ENCODE results near the gene OOSP1. TPM values are rescaled to one million over a fixed set of nuclear protein-coding genes. Genes with fewer than 3 reads are reported as not detected.
A peak's percentile ranks its signal among the peaks of the same experiment; 100 is the strongest.
"Not testable (repeated sequence)": the region's sequence is repeated elsewhere in the genome, so short reads cannot be mapped to it uniquely, and the experiment has no call there.

OOSP1 gene, protein sequence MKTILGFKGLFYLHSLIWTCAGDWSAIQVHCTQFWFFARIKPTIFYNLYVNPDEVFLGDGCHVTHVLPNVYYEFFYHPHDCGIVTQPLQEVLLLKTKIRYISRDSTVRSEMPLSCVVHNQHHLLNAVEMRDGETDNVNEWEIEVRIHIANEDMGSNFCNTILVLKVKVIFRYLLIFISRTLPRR
- not detected in 2 replicates for total RNA-seq (2014; rRNA removed; shearing (Covaris generic))

DNA sequence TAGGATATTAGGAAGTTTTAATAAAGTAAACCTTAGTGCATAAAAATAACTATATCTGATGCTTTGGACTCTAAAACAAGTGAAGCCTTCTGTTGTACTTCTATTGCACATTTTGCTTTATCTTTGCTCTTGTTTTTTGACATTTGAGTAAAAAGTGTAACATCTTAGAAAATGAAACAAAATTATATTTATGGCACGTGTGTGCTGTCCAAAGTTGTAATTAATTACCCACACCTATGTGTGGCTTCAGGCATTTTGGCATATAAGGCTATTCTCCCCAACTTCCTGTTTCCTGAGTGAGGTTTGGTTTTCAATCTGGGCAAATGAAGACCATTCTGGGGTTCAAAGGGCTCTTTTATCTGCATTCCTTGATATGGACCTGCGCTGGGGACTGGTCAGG lies at the start of gene OOSP1:
Gene OOSP1 (plus strand): TSS at position 301 of the 400 bp plus-strand sequence. CDS start 23 bp downstream, at position 324.
- no peak for DNase-seq (ENCODE audit: low read depth)

DNA sequence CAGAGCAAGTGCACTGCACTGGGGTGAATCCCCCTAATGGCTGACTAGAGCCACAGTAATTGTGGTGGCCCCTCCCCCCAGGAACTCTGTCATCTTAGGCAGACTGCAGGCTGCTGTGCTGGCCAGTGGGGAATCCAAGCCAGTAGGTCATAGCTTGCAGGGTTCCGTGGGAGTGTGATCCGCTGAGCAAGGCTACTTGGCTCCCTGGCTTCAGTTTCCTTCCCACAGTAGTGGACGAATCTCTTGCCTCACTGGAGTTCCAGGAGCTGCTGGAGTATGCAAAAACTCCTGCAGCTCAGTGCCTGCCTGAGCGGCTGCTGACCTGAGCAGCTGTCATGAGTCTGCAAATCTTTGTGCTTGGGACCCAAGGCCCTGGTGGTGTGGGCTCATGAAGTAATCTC lies 46.5 kb upstream of the OOSP1 start:
- DNase-seq (ENCODE audit: low read depth), result no peak

DNA sequence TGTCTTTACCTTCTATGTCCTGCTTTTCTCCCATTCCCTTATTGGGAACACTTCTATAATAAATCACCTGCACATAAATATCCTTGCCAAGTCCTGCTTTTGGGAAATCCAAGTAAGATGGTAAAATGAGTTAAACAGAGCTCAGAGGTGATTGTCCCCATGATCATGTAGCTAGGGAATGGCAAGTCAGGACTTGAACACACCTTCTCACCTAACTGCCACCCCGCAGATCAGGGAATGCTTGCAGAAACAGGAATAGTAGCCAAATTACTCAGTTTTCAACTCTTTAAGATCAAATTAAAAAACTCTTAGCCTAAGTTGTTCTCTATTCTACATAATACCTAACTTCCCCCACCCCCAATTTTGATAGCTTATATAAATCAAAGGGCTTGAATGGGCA lies 43.6 kb upstream of the OOSP1 start:
- no peak for DNase-seq (ENCODE audit: low read depth)

DNA sequence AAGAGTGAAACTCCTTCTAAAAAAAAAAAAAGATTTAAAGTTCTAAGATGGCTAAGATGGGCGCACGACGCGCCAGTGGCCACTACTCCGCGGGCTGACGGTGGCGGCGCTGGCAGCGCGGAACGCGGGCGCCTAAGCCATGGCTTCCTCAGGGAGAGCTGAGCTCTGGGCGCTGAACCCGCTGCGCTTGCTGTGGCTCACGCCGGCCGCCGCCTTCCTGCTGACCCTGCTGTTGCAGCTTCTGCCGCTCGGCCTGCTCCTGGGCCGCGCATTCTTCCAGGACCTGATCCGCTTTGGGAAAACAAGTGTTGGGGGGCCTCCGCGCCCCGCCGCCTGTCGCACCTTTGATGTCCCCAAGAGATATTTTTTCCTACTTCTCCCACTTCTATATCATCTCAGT lies 40.2 kb upstream of the OOSP1 start:
- no peak for DNase-seq (ENCODE audit: low read depth)

DNA sequence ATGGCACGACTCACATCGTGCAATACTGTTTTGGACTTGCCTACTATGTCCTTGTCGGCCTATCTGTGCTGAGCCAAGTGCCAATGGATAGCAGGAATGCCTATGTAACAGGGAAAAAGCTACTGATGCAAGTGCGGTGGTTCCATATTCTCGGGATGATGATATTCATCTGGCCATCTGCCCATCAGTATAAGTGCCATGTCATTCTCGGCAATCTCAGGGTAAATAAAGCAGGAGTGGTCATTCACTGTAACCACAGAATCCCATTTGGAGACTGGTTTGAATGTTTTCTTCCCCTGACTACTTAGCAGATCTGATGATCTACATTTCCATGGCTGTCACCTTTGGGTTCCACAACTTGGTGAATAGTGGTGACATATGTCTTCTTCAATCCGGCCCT lies 39.6 kb upstream of the OOSP1 start:
- no peak for DNase-seq (ENCODE audit: low read depth)

DNA sequence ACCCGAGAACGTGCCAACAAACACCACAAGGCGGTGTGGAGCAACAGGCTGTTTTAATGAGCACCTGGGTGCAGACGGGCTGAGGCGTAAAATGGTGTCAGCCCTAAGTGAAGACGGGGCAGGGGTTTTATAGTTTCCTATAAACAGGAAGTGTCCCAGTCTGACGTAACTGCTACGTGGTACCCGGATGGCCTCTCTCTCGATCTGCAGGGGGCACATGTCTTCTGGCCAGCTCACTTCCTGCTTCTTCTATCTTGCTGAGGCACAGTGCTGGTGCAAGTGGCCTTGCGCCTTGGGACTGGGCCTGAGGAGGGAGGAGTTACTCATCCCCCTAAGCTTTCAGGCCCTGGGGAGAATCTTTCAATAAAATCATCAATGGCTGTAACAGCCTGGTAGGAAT lies 38.7 kb upstream of the OOSP1 start:
- no peak for DNase-seq (ENCODE audit: low read depth)

DNA sequence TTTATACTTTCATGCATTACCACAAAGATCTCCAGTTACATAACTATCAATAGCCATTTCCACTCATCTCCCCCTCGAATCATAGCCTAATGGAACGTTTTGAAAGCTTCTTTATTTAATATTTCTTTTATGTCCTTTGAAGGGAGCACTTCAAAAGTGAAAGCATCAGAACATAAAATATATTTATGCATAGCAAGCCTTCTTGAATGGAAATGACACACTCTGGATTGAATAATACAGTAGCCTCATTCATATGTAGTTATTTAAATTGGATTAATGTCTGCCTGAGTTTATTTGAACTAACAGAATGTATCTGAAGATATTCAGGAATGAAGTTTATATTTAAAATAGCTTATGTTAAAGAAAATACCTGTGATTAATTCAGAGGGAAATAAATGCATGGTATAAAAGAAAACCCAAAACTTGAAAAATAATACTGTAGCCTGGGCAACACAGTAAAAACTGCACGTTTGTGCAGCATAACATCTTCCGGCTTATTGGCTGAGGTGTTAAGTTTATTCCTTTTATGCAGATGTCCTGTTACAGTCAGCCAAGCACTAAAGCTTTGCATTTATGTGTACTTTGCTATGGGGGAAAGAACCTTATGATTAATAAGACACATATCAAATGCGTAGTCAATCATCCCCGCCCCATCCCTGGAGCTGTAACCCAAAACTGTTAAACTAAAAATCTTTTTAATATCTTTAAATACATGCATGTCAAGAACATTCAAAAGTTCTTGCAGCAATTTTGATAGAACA lies 37.7 kb upstream of the OOSP1 start:
- DNase-seq (ENCODE audit: low read depth), result no peak

DNA sequence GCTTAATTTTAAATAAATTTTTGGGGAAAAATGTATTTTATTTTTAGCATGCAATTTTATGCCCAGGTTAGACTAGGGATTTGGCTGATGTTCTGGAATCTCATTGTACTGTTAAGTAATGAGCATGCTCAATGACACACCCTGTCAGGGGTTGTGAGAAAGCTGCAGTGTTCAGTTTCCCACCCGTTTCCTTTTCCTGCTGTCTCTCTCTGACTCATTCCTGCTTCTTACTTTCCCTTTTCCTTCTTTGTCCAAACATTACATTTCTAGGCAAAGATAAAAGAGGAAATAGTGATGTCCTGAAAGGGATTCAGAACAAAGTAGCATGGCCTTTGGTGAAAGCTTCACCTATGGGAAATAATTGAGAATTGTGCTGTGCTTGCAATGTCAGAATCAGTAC lies 36.9 kb upstream of the OOSP1 start:
- peak; percentile 65 for DNase-seq (ENCODE audit: low read depth)

DNA sequence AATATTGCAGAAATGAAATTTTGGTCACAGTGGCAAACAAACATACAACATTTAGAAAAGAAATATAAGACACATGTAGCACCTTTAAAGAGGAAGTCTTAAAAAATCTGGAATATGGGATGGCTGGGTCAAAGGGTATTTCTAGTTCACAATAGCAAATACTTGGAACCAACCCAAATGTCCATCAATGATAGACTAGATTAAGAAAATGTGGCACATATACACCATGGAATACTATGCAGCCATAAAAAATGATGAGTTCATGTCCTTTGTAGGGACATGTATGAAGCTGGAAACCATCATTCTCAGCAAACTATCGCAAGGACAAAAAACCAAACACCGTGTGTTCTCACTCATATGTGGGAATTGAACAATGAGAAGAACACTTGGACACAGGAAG lies 34.7 kb upstream of the OOSP1 start:
- not testable (repeated sequence) for DNase-seq (ENCODE audit: low read depth)

DNA sequence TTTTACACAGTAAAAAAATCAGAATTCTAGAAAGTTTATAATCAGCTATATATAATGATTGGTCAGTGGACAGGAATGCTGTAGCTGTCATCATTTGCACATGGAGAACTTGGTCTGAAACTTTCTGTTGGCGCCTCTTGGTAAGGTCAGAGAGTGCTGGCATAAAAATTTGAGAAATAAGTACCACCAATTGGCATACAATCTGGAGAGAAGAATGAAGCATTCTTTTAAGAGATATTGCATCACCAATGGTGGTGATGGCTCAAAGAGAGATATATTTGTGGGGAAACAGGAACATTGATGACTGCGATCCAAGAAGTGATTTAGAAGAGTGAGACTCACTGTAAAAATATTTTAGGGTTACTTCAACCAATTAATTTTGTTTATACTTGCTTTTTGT lies 19.8 kb upstream of the OOSP1 start:
- no peak for DNase-seq (ENCODE audit: low read depth)

DNA sequence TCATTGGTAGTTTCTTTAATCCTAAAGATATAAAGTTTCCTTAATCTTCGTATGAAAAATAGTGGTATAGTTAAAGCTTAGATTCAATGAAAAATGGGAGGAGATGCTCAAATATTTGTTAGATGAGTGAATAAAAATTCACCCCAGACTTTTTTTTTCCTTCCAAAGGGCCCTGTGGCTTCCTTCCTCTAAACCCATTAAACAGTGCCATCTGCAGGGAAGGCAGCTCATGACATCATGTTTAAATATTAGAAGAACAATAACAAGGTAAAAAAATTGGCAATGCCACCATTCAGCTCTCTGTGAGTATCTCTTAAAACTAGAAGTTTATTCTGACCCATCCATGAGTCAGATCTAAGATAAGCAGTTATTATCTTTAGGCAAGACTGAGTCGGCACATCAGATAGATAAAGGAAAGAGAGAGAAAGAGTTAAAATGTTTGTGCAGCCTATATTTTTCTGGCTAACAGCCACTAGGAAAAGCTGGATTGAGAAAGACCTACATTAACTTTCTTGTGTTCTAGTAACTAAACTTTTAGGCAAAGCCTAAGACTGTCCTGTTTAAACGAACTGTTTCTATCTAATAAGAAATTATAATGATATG lies 19.1 kb upstream of the OOSP1 start:
- DNase-seq (ENCODE audit: low read depth), result peak; percentile 42

DNA sequence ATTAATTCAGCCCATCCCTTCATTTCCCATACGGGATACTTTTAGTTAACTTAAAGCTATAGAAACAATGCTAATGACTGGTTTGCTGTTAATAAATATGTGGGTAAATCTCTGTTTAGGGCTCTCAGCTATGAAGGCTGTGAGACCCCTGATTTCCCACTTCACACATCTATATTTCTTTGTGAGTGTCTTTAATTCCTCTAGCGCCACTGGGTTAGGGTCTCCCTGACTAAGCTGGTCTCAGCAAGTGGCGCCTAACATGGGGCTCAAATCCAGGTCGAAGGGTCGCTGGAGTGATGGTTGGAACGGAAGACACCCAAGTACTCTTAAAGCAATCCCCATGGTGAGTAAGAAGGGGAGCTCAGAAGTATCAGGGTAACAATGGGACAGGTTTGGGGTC lies 14.4 kb upstream of the OOSP1 start:
- DNase-seq (ENCODE audit: low read depth), result no peak

DNA sequence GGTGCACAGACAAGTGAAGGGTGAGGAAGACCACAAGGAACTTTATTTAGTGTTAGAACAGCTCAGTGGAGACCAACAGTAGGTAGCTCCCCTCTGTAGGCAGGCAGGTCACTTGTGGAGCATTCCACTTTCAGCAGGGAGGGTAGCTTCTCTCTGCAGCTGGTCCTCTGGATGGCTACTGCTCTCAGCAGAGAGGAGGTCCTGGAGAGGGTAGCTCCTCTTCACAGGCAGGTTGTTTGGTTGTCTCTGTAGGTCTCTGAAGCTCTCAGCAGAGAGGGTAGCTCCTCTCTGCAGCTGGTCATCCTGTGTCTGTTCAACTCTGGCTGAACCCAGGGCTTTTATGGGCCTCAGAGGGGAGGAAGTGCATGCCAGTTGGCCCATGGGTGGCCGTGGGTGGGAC lies 6.5 kb upstream of the OOSP1 start:
- DNase-seq (ENCODE audit: low read depth), result no peak

DNA sequence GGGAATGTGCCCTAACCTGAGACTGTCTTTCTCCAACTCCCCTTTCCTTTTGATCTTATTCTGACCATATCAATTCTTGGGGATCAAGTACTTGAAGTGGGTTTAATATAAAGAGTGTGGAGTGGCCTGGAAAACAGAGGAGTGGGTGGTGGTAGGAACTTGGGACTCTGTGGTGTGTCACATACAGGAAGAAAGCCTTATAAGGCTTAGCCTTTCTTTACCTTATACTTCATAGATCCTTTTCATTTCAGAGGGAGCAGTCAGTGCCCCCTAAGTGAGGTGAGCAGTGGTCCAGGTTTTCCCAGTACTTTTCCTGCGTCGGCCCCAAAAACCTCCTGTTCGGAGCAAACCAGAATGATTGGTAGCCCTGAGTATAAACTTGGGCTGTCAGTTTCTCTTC lies 486 bp downstream of the OOSP1 start:
- DNase-seq (ENCODE audit: low read depth), result no peak

DNA sequence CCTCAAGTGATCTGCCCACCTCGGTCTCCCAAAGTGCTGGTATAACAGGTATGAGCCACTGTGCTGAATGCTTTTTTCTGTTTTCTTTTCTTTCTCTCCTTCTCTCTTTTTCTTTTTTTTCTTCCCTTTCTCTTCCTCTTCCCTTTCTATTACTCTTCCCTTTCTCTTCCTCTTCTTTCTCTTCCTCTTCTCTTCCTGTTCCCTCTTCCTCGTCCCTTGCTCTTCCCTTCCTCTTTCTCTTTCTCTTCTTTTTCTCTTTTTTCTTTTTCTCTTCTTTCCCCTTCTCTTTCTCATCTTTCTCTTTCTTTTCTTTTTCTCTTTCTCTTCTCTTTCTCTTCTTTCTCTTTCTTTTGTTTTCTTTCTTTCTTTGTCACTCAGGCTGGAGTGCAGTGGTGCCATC lies 1.2 kb downstream of the OOSP1 start:
- no peak for DNase-seq (ENCODE audit: low read depth)

DNA sequence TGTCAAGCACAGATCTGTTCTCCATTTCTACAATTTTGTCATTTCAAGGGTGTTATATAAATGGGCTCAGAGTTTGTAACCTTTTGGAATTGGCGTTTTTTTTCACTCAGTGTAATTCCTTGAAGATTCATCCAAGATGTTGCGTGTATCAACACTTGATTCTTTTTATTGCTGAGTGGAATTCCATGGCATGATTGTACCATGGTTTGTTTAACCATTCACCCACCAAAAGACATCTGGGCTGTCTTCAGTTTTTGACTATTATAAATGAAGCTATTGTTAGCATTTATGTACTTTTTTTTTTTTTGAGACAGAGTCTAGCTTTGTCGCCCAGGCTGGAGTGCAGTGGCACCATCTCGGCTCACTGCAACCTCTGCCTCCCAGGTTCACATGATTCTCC lies 2.9 kb downstream of the OOSP1 start:
- no peak for DNase-seq (ENCODE audit: low read depth)

DNA sequence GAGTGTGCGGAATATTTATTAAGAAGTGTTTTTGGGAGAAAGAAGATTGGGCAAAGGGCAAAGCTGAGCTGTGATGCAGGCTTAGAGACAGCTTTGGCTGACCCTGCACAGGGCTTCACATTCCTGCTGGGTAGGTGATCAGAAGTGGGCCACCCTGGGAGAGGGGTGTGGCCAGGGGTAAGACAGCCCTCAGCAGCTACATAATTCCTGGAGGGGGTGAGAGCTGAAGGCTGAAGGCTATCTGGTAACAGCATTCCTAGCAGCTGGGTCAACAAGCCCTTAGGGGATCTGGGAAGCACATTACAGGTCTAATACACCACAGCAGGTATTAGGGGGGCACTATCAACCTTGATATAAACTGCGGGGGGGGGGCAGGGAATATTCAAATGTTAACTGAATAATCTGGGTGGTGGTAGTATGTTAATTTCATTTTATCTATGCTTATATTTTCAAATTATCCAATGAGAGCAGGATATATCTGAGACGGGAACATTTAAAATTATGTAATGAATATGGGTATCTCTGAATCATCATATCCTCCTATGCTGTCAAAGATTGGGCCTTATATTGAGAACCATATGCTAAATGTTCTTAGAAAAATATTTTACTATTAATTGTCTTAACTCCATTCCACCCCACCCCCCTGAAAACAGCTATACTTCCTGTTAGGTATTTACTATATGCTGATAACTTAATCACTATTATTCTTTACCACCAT lies 5.9 kb downstream of the OOSP1 start:
- no peak for DNase-seq (ENCODE audit: low read depth)

DNA sequence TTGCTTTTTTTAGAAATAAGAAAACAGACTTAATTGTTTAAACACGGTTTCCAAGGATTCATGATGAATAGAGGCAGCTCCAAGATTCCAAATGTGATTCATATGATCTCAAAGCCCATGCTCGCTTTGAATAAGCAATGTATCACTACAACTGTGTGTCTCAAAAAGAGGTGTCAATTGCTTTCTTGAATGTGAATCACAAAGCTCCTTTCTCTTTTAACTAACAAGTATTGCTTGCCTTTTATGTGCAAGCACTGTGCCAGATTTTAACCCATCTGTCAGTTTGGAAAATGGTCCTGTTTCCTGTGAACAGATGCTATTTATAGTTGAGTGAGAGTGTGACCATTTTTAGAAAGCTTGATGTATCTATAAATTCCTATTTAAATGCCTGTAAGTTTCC lies 6.5 kb downstream of the OOSP1 start:
- DNase-seq (ENCODE audit: low read depth), result no peak

DNA sequence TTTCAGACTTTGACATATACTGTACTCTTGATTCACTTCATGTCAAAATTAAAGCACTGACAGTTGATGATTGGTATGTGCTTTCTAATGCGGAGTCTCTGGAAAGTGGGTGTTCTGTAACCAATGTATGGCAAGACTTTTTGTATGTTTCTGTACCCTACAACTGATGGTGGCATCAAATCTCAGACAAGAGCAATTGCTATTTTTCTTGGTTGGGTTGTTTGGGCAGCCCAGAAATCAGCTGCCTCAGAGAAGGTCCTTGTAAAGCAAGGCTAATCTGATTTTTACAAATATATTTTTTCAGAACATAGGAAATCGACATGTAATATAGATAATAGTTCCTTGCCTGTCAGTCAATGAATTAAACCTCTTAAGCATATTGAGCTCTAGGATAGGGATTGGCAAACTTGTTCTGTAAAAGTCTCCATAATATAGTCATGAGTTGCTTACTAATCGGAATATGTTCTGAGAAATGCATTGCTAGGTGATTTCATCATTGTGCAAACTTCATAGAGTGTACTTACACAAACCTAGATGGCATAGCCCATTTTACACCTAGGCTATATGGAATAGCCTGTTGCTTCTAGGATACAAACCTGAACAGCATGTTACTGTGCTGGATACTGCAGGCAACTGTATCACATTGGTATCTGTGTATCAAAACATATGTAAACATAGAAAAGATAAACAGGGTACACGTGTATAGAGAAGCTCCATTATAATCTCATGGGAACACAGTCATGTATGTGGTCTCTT lies 15.4 kb downstream of the OOSP1 start:
- no peak for DNase-seq (ENCODE audit: low read depth)

DNA sequence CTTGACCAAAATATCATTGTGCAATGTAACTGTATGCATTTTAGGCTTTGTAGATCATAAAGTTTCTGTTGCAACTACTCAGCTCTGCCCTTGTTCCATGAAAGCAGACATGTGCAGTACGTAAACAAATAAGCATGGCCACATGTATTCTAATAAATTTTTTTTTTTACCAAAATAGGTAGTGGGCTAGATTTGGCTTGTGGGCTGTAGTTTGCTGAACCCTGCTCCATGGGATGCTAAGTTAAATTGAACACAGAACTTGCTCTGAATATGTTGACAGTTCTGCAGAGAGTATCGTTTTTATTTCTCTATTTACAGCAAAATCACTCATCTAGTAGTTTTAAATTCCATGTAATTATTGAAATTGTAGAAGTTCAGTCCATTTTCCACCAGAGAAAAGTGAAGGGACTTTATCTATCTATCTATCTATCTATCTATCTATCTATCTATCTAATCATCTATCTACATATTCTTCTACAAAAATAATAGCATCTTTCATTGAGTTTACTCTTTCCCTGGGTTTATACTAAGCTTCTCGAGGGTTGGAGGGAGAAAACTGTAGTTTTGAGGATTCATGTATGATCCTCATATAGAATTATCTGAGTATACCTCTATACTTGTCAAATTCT lies 16.1 kb downstream of the OOSP1 start:
- DNase-seq (ENCODE audit: low read depth), result no peak

DNA sequence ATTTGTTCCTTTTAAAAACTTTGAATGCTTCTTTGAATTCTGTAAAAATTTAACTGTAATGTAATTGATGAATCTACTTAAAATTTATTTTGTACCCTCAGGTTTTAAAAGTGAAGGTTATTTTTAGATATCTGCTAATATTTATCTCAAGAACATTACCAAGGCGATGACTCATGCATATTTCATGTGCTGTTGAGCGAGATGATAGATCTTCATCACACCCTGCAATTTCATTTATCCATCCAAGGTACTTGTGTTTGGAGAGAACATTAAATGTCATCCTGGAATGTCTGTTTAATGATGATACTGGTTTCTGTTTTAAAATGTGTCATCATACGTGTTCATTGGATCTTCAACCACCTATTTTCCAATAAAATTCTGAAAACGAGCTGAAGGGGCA lies 18.9 kb downstream of the OOSP1 start:
- DNase-seq (ENCODE audit: low read depth), result no peak
